ENCODE measurements around the gene KLRG1. TPM values are rescaled to one million over a fixed set of nuclear protein-coding genes. Genes with fewer than 3 reads are reported as not detected.

The KLRG1 gene
- total and polyA plus RNA-seq, 4 donors: 4.5 to 9.4 (median 6.0) TPM

GRCh38 chr12:9050521-9051157, 61.3 kb downstream of the KLRG1 start:
- H3K27ac ChIP-seq (ENCODE audit: low read depth, low read length): no peak overlapping the region
- 94% methylated on average over 14 of the region's 15 CpGs for WGBS (ENCODE audit: insufficient coverage)
- H3K36me3 ChIP-seq (ENCODE audit: control insufficient read depth, insufficient read depth, low read length): no peaks in the 10 kb centered on the region
- no peaks in the 10 kb centered on the region for H3K4me1 ChIP-seq (ENCODE audit: control insufficient read depth, insufficient read depth, low read length)
- H3K27me3 ChIP-seq (ENCODE audit: control insufficient read depth, insufficient read depth, low read length): no peaks in the 10 kb centered on the region
- no peak overlapping the region for H3K4me3 ChIP-seq (ENCODE audit: low read depth, low read length)
- DNase-seq (ENCODE audit: low read depth in 4 of 6, low spot score in 6 of 6): no peak
- no peaks in the 10 kb centered on the region for H3K9me3 ChIP-seq (ENCODE audit: control insufficient read depth, insufficient read depth, low read length)

GRCh38 chr12:9051158-9051550, 61.8 kb downstream of the KLRG1 start:
- WGBS (ENCODE audit: insufficient coverage): 85% methylated on average over 6 of the region's 6 CpGs
- no peak overlapping the region for H3K27ac ChIP-seq (ENCODE audit: low read depth, low read length)
- no peaks in the 10 kb centered on the region for H3K4me1 ChIP-seq (ENCODE audit: control insufficient read depth, insufficient read depth, low read length)
- H3K9me3 ChIP-seq (ENCODE audit: control insufficient read depth, insufficient read depth, low read length): no peaks in the 10 kb centered on the region
- no peaks in the 10 kb centered on the region for H3K27me3 ChIP-seq (ENCODE audit: control insufficient read depth, insufficient read depth, low read length)
- H3K4me3 ChIP-seq (ENCODE audit: low read depth, low read length): no peak overlapping the region
- no peak for DNase-seq (ENCODE audit: low read depth in 4 of 6, low spot score in 6 of 6)
- no peaks in the 10 kb centered on the region for H3K36me3 ChIP-seq (ENCODE audit: control insufficient read depth, insufficient read depth, low read length)

- WGBS (ENCODE audit: insufficient coverage): no CpG with 5 or more reads among the region's 1 CpG
- no peaks in the 10 kb centered on the region for H3K9me3 ChIP-seq (ENCODE audit: control insufficient read depth, insufficient read depth, low read length)
- H3K27ac ChIP-seq (ENCODE audit: low read depth, low read length): no peak overlapping the region
These were observed 63.3 kb downstream of the KLRG1 start for GRCh38 chr12:9052610-9053009.

More at GRCh38 chr12:9052610-9053009, 63.3 kb downstream of the KLRG1 start:
- Histone ChIP-seq H3K4me3 (ENCODE audit: low read depth, low read length) (no peak overlapping the region), H3K27me3 (ENCODE audit: control insufficient read depth, insufficient read depth, low read length) (no peaks in the 10 kb centered on the region), H3K36me3 (ENCODE audit: control insufficient read depth, insufficient read depth, low read length) (no peaks in the 10 kb centered on the region), H3K4me1 (ENCODE audit: control insufficient read depth, insufficient read depth, low read length) (no peaks in the 10 kb centered on the region)
- DNase-seq (ENCODE audit: low read depth in 4 of 6, low spot score in 6 of 6): no peak

Other genes with a start within 250 kb of the KLRG1 start
- gene A2ML1, start 166.9 kb upstream of the KLRG1 start, total RNA-seq: 1 to 10 TPM; 3.4 TPM
- gene A2ML1, start 166.9 kb upstream of the KLRG1 start, polyA plus RNA-seq (ENCODE audit: insufficient read length in 2 of 2): 1 to 10 TPM; 5.9 to 6.2 TPM
- 10 to 100 TPM; 33.4 to 52.3 TPM for gene PHC1, start 75.0 kb upstream of the KLRG1 start, total RNA-seq
- 10 to 100 TPM; 85.5 to 92.6 TPM for gene PHC1, start 75.0 kb upstream of the KLRG1 start, polyA plus RNA-seq (ENCODE audit: insufficient read length in 2 of 2)
- gene M6PR, start 39.9 kb upstream of the KLRG1 start, total RNA-seq: 100 to 1,000 TPM; 107 to 129 TPM
- gene M6PR, start 39.9 kb upstream of the KLRG1 start, polyA plus RNA-seq (ENCODE audit: insufficient read length in 2 of 2): 100 to 1,000 TPM; 101 to 122 TPM
- 100 to 1,000 TPM; 175 to 263 TPM for gene A2M, start 126.4 kb downstream of the KLRG1 start, total RNA-seq
- 100 to 1,000 TPM; 177 to 218 TPM for gene A2M, start 126.4 kb downstream of the KLRG1 start, polyA plus RNA-seq (ENCODE audit: insufficient read length in 2 of 2)
- gene PZP, start 218.8 kb downstream of the KLRG1 start, total RNA-seq: under 1 TPM; 0.39 to 0.59 TPM
- gene PZP, start 218.8 kb downstream of the KLRG1 start, polyA plus RNA-seq (ENCODE audit: insufficient read length in 2 of 2): under 1 TPM; 0.13 to 0.47 TPM